Adrenal gland (tissue), 5 donors: ENCODE measurements around the gene CDC42EP4.

Experiments
- CTCF ChIP-seq, 6 experiments: fragments of 450-650 bp in 4 of 6; fragments of 200-600 bp in 2 of 6; sonication (generic) in 1 of 6; IDR thresholded peaks; 1 replicate in 5 of 6; 2 replicates in 1 of 6; pipeline versions ENCODE4 v1.5.1 to v1.8.0; 2016 to 2021; ENCODE audit warnings: antibody characterized with exemption in 6 of 6, mild to moderate bottlenecking in 2 of 6, moderate library complexity in 1 of 6
- POLR2A ChIP-seq, 2 donors: fragments of 450-650 bp; IDR thresholded peaks; one replicate each; pipeline ENCODE4 v1.6.1; 2017; ENCODE audit warnings: antibody characterized with exemption in 2 of 2, mild to moderate bottlenecking in 2 of 2, moderate library complexity in 1 of 2
- donor health status: DM: no; HTN: no; CAD: no.

- TF ChIP-seq CTCF (IDR thresholded peaks at IDR 0.05) (no peak), POLR2A (IDR thresholded peaks at IDR 0.05) (no peak)
Observed at GRCh38 chr17:73324160-73324475, 12.3 kb upstream of the CDC42EP4 start.
